ENCODE measurements around the gene BNC2. TPM values are rescaled to one million over a fixed set of nuclear protein-coding genes. Genes with fewer than 3 reads are reported as not detected.
"Not testable (repeated sequence)": the region's sequence is repeated elsewhere in the genome, so short reads cannot be mapped to it uniquely, and the experiment has no call there.

Gene BNC2
- total and polyA plus RNA-seq, 4 donors, result 0.96 to 23.2 (median 9.7) TPM

- no peak for ATAC-seq (ENCODE audit: insufficient read depth, low FRiP score)
- WGBS, 2 donors, result 67 to 77% methylated on average over 1 of the region's 1 CpG
- no peaks in the 10 kb centered on the region for H3K9me3 ChIP-seq (ENCODE audit: control insufficient read depth in 4 of 4, insufficient read depth in 3 of 4, low read length in 3 of 4)
- peaks cover 0 to 5% (median 0%) of the 10 kb centered on the region in 5 donors for H3K4me1 ChIP-seq (ENCODE audit: control insufficient read depth in 5 of 5, insufficient read depth in 5 of 5, low read length in 5 of 5)
- H3K27ac ChIP-seq (ENCODE audit: low read depth in 1 of 2, low read length in 1 of 2), result no peak overlapping the region
- no peak overlapping the region for H3K4me3 ChIP-seq
- H3K9ac ChIP-seq (ENCODE audit: insufficient read depth in 1 of 2, low read length in 2 of 2), result no peak overlapping the region
- TF ChIP-seq, protein P1, sequence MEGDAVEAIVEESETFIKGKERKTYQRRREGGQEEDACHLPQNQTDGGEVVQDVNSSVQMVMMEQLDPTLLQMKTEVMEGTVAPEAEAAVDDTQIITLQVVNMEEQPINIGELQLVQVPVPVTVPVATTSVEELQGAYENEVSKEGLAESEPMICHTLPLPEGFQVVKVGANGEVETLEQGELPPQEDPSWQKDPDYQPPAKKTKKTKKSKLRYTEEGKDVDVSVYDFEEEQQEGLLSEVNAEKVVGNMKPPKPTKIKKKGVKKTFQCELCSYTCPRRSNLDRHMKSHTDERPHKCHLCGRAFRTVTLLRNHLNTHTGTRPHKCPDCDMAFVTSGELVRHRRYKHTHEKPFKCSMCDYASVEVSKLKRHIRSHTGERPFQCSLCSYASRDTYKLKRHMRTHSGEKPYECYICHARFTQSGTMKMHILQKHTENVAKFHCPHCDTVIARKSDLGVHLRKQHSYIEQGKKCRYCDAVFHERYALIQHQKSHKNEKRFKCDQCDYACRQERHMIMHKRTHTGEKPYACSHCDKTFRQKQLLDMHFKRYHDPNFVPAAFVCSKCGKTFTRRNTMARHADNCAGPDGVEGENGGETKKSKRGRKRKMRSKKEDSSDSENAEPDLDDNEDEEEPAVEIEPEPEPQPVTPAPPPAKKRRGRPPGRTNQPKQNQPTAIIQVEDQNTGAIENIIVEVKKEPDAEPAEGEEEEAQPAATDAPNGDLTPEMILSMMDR (IDR thresholded peaks at IDR 0.05; ENCODE audit: control extremely low read depth, extremely low read depth), result no peak
- no peaks in the 10 kb centered on the region for H3K27me3 ChIP-seq (ENCODE audit: control insufficient read depth in 3 of 3, insufficient read depth in 3 of 3, low read length in 2 of 3)
- DNase-seq, result no peak
- H3K36me3 ChIP-seq (ENCODE audit: control insufficient read depth in 4 of 4, insufficient read depth in 4 of 4, low read length in 4 of 4), result peaks cover 0 to 5% (median 0%) of the 10 kb centered on the region in 4 donors
These were observed 328.2 kb downstream of the BNC2 start for GRCh38 chr9:16542290-16542689.

DNA sequence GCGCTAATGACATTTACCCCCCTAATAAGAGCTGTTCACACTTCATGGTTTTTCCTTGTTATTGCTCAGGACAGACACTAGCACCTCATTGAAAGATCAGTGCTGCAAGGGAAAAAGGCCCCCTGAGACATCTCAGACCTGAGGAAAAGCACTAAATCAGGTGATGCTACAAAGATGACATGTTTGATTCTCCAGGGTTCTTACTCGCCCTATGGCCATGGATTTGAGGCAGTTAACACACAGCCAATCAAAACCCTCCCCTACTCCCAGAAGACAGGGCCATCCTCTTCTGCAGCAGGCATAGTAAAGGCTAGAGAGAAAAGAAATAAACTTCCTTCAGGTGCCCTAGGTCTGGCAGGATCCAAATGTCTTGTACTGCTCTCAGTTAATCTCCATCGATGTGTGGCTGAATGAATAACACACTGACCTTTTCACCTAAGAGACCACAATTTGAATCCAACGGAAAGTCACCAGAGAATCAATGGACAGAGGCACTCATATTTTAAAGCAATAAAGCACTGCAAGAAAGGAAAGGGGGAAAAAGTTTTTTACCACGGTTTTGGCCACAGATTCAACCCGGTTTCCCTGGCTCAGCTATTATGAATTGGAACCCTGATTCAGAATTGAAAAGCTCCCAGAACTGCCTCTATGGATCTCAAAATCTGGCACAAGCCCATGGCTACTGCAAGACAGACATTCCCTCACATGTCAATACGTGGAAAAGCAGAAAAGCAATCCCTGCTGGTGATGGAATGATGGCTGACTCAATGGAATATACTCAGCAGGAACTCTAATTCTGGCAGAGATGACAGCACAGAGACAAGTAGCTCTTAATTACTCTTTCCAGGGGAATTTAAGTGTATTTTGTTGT lies 329.5 kb downstream of the BNC2 start:
- peaks cover 0 to 5% (median 0%) of the 10 kb centered on the region in 5 donors for H3K4me1 ChIP-seq (ENCODE audit: control insufficient read depth in 5 of 5, insufficient read depth in 5 of 5, low read length in 5 of 5)
- ATAC-seq (ENCODE audit: insufficient read depth, low FRiP score) (no peak), DNase-seq (no peak)
- H3K4me3 ChIP-seq, result no peak overlapping the region
- 79 to 89% methylated on average over 7 of the region's 7 CpGs for WGBS, 2 donors
- TF ChIP-seq, protein P1 (IDR thresholded peaks at IDR 0.05; ENCODE audit: control extremely low read depth, extremely low read depth), result no peak
- no peaks in the 10 kb centered on the region for H3K9me3 ChIP-seq (ENCODE audit: control insufficient read depth in 4 of 4, insufficient read depth in 3 of 4, low read length in 3 of 4)
- no peaks in the 10 kb centered on the region for H3K27me3 ChIP-seq (ENCODE audit: control insufficient read depth in 3 of 3, insufficient read depth in 3 of 3, low read length in 2 of 3)
- no peak overlapping the region for H3K27ac ChIP-seq (ENCODE audit: low read depth in 1 of 2, low read length in 1 of 2)
- no peaks in the 10 kb centered on the region for H3K36me3 ChIP-seq (ENCODE audit: control insufficient read depth in 4 of 4, insufficient read depth in 4 of 4, low read length in 4 of 4)
- no peak overlapping the region for H3K9ac ChIP-seq (ENCODE audit: insufficient read depth in 1 of 2, low read length in 2 of 2)

- H3K4me1 ChIP-seq (ENCODE audit: control insufficient read depth in 5 of 5, insufficient read depth in 5 of 5, low read length in 5 of 5); H3K4me3 ChIP-seq; DNase-seq; H3K9me3 ChIP-seq (ENCODE audit: control insufficient read depth in 4 of 4, insufficient read depth in 3 of 4, low read length in 3 of 4); H3K36me3 ChIP-seq (ENCODE audit: control insufficient read depth in 4 of 4, insufficient read depth in 4 of 4, low read length in 4 of 4); H3K9ac ChIP-seq (ENCODE audit: insufficient read depth in 1 of 2, low read length in 2 of 2); H3K27ac ChIP-seq (ENCODE audit: low read depth in 1 of 2, low read length in 1 of 2); ATAC-seq (ENCODE audit: insufficient read depth, low FRiP score); H3K27me3 ChIP-seq (ENCODE audit: control insufficient read depth in 3 of 3, insufficient read depth in 3 of 3, low read length in 2 of 3): not testable (repeated sequence)
- 83 to 94% methylated on average over 1 of the region's 1 CpG for WGBS, 2 donors
These were observed 330.8 kb downstream of the BNC2 start for GRCh38 chr9:16539626-16540025.

DNA sequence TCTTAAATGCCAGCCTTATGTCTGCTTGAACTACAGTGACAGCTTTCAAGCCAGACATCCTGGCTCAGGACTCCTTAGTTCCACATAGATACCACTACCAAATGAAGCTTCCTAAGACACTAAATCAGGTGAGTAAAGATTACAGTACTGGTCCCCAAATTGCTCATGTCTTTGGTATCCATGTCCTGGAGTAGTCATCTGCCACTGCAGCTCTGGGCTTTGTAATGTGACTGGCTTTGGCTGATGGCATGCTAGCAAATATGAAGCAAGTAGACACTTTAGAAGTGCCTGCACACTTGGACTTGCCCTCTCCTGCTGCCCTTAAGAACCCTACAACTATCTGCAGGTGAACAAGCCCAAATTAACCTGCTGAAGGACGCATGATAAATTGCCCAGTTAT lies 334.9 kb downstream of the BNC2 start:
- no peaks in the 10 kb centered on the region for H3K36me3 ChIP-seq (ENCODE audit: control insufficient read depth in 4 of 4, insufficient read depth in 4 of 4, low read length in 4 of 4)
- peaks cover 0 to 20% (median 0%) of the 10 kb centered on the region in 5 donors for H3K4me1 ChIP-seq (ENCODE audit: control insufficient read depth in 5 of 5, insufficient read depth in 5 of 5, low read length in 5 of 5)
- ATAC-seq (ENCODE audit: insufficient read depth, low FRiP score) (no peak), DNase-seq (no peak)
- H3K9me3 ChIP-seq (ENCODE audit: control insufficient read depth in 4 of 4, insufficient read depth in 3 of 4, low read length in 3 of 4), result peaks cover 0 to 3% (median 0%) of the 10 kb centered on the region in 4 donors
- H3K9ac ChIP-seq (ENCODE audit: insufficient read depth in 1 of 2, low read length in 2 of 2), result no peak overlapping the region
- H3K4me3 ChIP-seq, result no peak overlapping the region
- TF ChIP-seq, protein P1 (IDR thresholded peaks at IDR 0.05; ENCODE audit: control extremely low read depth, extremely low read depth), result no peak
- H3K27ac ChIP-seq (ENCODE audit: low read depth in 1 of 2, low read length in 1 of 2), result no peak overlapping the region
- 72 to 83% methylated on average over 1 of the region's 1 CpG for WGBS, 2 donors
- no peaks in the 10 kb centered on the region for H3K27me3 ChIP-seq (ENCODE audit: control insufficient read depth in 3 of 3, insufficient read depth in 3 of 3, low read length in 2 of 3)
